ENCODE measurements around the gene USP47.
"Not testable (repeated sequence)": the region's sequence is repeated elsewhere in the genome, so short reads cannot be mapped to it uniquely, and the experiment has no call there.

Gene USP47

DNA sequence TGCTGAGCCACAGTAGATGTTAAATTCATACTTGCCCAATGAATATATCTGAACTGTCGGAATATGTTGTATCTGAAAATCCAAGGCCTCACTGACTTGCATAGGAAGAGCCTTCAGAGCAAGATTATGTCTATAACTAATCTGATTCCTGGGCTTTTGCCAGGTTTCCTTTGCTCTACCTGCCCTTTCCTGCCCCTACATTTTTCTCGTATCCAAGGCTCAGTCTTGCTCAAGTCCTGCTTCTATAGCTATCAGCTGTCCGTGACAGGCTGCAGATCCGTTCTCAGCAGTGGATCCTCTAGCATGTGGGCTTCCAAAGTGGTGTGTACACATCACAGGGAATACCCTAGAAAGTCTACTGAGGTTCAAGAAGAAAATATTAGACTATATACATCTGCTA is 18.8 kb upstream of the USP47 start:
- TF ChIP-seq, protein P1, sequence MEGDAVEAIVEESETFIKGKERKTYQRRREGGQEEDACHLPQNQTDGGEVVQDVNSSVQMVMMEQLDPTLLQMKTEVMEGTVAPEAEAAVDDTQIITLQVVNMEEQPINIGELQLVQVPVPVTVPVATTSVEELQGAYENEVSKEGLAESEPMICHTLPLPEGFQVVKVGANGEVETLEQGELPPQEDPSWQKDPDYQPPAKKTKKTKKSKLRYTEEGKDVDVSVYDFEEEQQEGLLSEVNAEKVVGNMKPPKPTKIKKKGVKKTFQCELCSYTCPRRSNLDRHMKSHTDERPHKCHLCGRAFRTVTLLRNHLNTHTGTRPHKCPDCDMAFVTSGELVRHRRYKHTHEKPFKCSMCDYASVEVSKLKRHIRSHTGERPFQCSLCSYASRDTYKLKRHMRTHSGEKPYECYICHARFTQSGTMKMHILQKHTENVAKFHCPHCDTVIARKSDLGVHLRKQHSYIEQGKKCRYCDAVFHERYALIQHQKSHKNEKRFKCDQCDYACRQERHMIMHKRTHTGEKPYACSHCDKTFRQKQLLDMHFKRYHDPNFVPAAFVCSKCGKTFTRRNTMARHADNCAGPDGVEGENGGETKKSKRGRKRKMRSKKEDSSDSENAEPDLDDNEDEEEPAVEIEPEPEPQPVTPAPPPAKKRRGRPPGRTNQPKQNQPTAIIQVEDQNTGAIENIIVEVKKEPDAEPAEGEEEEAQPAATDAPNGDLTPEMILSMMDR (IDR thresholded peaks at IDR 0.05; ENCODE audit: low read depth, low read length) = no peak
- no peak for DNase-seq (ENCODE audit: low read depth)
- H3K4me3 ChIP-seq (ENCODE audit: low read depth, low read length) = no peak overlapping the region

DNA sequence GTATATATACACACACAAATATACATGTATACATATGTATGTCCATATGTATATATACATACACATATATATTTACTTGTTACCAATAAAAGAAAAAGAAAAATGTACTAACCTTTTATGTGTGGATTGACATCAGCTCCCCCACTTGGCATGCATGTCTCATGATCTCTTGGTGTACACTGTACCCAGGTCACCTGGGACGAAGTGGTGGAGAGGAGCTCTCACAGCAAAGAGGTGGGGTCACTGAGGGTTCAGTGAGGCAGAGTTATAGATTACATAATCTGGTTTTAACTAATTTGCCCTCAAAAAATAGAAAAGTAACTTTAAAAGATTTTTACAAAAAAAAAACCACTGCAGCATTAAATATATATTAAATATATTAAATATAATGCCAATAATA is 15.5 kb upstream of the USP47 start:
- DNase-seq (ENCODE audit: low read depth) = no peak
- TF ChIP-seq, protein P1 (IDR thresholded peaks at IDR 0.05; ENCODE audit: low read depth, low read length) = no peak
- TF ChIP-seq, protein P2, sequence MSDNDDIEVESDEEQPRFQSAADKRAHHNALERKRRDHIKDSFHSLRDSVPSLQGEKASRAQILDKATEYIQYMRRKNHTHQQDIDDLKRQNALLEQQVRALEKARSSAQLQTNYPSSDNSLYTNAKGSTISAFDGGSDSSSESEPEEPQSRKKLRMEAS (IDR thresholded peaks at IDR 0.05; ENCODE audit: low read depth, low read length) = no peak
- TF ChIP-seq MYC (IDR thresholded peaks at IDR 0.05; ENCODE audit: low read depth, low read length) (no peak), POLR2A (IDR thresholded peaks at IDR 0.05; ENCODE audit: extremely low read depth, insufficient read length) (no peak)
- H3K4me3 ChIP-seq (ENCODE audit: low read depth, low read length) = no peak overlapping the region

DNA sequence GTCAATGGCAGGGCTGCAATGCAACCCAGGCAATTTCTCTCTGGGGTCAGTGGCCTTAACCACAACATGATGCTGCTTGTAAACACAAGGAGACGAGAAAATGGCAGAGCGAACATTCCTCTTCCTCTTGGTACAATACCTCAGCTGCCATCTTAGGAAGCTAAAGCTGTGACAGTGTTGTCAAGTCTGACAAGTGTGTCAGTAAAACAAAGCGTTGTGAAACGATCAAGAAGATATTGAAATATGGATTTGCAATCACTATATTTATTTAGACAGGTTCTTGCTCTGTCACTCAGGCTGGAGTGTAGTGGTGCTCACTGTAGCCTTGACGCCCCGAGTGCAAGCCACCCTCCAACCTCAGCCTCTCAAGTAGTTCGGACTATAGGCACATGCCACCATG is 14.5 kb upstream of the USP47 start:
- no peak for TF ChIP-seq POLR2A (IDR thresholded peaks at IDR 0.05; ENCODE audit: extremely low read depth, insufficient read length)
- no peak for TF ChIP-seq MYC (IDR thresholded peaks at IDR 0.05; ENCODE audit: low read depth, low read length)
- TF ChIP-seq, protein P1 (IDR thresholded peaks at IDR 0.05; ENCODE audit: low read depth, low read length) = no peak
- TF ChIP-seq, protein P2 (IDR thresholded peaks at IDR 0.05; ENCODE audit: low read depth, low read length) = no peak
- no peak for DNase-seq (ENCODE audit: low read depth)
- H3K4me3 ChIP-seq (ENCODE audit: low read depth, low read length) = no peak overlapping the region

DNA sequence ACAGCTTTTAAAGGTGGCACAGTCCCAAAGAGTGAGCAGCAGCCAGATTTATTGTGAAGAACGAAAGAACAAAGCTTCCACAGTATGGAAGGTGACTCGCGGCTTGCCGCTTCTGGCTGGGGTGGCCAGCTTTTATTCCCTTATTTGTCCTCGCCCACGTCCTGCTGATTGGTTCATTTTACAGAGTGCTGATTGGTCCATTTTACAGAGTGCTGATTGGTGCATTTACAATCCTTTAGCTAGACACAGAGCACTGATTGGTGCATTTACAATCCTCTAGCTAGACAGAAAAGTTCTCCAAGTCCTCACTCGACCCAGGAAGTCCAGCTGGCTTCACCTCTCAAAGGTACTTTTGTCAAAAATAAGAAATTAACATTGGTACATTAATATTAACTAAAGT is 10.4 kb upstream of the USP47 start:
- DNase-seq (ENCODE audit: low read depth); H3K4me3 ChIP-seq (ENCODE audit: low read depth, low read length): not testable (repeated sequence)

DNA sequence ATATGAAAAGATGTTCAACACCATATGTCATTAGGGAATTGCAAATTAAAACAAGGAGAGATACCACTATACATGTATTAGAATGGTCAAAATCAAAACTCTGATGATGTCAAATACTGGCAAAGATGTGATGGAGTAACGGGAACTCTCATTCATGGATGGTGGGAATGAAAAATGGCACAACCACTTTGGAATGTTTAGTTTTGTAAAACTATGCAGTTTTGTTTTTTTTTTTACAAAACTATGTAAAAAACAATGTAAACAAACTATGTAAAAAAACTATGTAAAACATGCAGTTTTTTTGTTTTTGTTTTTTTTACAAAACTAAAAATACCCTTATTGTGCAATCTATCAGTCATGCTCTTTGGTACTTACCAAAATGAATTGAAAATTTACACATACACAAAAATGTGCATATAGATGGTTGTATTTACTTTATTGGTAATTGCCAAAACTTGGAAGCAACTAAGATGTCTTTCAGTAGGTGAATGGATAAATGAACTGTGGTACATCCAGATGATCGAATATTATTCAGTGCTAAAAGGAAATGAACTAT is 5.0 kb upstream of the USP47 start:
- TF ChIP-seq, protein P2 (IDR thresholded peaks at IDR 0.05; ENCODE audit: low read depth, low read length) = no peak
- TF ChIP-seq POLR2A (IDR thresholded peaks at IDR 0.05; ENCODE audit: extremely low read depth, insufficient read length) (no peak), MYC (IDR thresholded peaks at IDR 0.05; ENCODE audit: low read depth, low read length) (no peak)
- TF ChIP-seq, protein P1 (IDR thresholded peaks at IDR 0.05; ENCODE audit: low read depth, low read length) = no peak
- no peak overlapping the region for H3K4me3 ChIP-seq (ENCODE audit: low read depth, low read length)
- no peak for DNase-seq (ENCODE audit: low read depth)

DNA sequence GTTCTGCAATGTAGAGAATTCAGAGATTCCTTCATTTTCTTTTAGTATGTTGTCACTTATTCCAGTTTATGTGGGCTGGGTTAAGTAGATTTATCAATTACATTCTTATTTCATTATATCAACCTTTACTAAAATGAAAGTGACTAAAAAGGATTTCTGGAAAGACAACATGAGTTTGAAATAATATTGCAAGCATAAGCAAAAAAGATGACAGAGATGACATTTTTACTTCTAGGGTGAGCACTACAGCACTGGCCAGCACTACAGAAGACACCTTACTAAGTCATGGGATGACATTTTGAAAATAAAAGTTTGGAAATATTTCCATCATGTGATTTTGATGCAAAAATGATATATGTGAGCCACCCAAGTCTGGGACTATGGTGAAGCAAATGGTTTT is 2.1 kb upstream of the USP47 start:
- H3K4me3 ChIP-seq (ENCODE audit: low read depth, low read length) = no peak overlapping the region
- DNase-seq (ENCODE audit: low read depth) = no peak
- TF ChIP-seq MYC (IDR thresholded peaks at IDR 0.05; ENCODE audit: low read depth, low read length) = no peak
- TF ChIP-seq, protein P1 (IDR thresholded peaks at IDR 0.05; ENCODE audit: low read depth, low read length) = no peak
- TF ChIP-seq, protein P2 (IDR thresholded peaks at IDR 0.05; ENCODE audit: low read depth, low read length) = no peak
- no peak for TF ChIP-seq POLR2A (IDR thresholded peaks at IDR 0.05; ENCODE audit: extremely low read depth, insufficient read length)
